HG02884 (cell line): Measurements from ENCODE around the gene AMDHD1.

ENCODE experiments used
- ATAC-seq: cut with Tn5 transposase; IDR thresholded peaks from one replicate; pipeline ENCODE4 v1.9.1; 2021; ENCODE audit warnings: mild to moderate bottlenecking, moderate library complexity; ENCODE audit not compliant: unreplicated experiment

The AMDHD1 gene

GRCh38 chr12:95993907-95994306 lies 50.8 kb downstream of the AMDHD1 start:
- no peak for ATAC-seq

GRCh38 chr12:95994476-95994875 lies 51.3 kb downstream of the AMDHD1 start:
- no peak for ATAC-seq

DNA sequence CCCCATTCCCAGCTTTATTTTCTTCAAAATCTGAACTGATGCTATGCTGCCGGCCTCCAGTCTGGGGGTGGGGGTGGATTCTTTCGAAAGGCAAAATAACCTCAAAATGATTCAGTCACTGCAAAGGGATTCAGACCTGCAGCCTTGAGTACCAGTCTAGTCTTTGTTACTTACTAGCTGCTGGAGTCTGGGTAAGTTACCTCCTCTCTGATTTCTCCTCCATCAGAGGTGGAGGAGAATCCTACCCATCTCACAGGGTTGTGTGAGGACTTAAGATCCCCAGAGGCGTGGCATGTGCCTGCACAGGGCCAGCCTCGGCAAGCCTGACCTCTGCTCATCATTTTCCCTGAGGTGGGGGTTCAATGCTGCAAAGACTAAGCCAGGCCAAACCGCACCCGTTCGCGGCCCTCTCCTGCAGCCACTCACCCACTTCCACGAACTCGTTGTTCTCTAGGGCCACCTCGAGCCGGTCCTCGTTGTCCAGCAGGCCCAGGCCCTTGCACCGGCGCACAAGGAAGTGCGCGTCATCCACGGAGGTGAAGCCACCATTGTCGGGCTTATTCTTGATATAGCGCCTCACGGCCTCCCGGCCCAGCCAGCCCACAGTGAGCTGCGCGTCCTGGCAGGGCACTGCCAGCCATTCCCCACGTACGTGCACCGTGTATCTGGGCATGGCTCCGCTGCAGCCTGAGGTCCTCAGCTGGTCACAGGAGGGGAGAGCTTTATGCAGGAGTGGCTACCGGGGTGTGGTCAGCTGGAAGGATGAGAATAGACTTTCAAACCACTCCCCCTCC lies 52.3 kb downstream of the AMDHD1 start:
- no peak for ATAC-seq

GRCh38 chr12:95996034-95996658 lies 53.0 kb downstream of the AMDHD1 start, which contains the start of gene HAL:
Gene HAL (minus strand): TSS chr12:95996344. CDS start chr12:95995910, 434 bp downstream.
- no peak for ATAC-seq

DNA sequence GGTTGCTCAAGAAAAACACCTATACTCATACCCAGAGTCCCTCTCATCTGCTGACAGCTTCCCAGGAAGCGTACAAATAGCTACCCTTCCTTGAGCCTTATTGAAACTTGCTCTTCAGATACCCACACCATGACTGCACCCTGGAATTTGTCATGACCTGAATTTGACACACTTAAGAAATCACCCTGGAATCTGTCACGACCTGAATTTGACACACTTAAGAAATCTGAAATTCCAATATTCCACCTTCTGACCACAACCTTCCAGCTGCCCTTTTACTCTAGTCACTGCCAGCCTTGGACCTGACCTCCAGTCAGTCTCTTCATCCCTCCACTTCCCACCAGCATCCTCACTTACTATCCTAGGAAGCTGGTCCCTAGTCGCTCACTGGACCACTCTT lies 54.1 kb downstream of the AMDHD1 start:
- ATAC-seq: no peak

DNA sequence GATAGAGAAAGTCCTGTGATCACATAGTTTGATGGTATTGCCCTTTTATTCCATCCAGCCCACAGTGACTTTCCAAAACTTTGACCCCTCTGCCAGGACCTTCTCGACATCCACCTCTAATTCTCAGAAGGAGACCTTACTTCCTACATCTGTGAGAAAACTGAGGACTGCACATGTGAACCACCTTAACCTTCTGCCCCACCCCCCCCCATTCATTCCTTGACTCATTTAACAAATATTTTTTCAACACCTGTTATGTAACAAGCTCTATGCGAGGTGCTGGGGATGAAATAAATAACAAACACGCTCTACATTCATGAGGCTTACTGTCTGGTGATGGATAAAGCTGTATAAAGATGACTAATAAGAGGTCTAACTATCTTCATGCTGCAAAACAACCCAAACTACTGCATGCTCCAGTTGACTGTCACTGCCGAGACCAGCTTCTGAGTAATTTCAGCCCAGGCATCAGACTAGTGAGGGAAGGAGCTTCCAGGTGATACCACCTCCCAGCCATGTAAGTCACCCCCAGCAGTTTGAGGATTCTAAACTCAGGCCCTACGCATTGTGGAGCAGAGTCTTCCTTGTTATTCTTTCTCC lies 54.9 kb downstream of the AMDHD1 start:
- no peak for ATAC-seq

- peak; percentile 98 for ATAC-seq
Measured at GRCh38 chr12:95998611-95999286, 55.6 kb downstream of the AMDHD1 start.

GRCh38 chr12:95999484-95999883 lies 56.4 kb downstream of the AMDHD1 start:
- ATAC-seq: no peak

DNA sequence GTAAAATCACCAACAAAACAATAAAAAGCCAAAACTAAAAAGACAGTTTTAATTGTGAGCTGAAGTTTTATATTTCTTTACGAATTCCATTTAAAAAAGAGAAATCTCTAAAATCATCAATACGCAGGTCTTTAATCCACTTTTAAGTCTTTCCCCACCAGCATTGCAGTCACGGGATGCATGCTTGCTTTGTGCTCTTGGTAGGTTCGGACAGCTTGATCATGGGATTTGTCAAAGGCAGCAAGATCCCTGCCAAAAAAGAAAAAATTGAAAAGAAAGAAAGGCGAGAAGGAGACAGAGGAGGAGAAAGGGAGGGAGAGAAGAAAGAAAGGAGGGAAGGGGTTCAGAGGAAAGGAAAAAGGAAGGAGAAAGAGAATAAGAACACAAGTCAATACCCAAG lies 57.7 kb downstream of the AMDHD1 start:
- no peak for ATAC-seq

DNA sequence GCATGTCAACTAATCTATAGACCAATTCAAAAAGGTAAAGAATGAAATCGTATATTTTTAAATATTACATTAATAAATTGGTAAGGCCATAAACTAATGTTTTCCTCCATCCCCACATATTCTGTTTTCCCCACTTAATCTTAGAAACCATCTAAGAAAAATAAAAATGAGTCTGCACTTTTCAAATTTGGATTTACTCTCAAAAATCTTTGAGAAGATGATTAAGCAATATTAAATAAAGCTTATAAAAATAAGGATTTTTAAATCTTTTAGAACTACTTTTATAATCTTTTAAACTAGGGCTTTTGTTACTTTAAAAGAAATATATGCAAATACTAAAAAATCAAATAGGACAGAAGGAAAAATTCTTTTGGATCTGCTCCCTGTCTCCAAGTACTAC lies 63.6 kb downstream of the AMDHD1 start:
- ATAC-seq: no peak

DNA sequence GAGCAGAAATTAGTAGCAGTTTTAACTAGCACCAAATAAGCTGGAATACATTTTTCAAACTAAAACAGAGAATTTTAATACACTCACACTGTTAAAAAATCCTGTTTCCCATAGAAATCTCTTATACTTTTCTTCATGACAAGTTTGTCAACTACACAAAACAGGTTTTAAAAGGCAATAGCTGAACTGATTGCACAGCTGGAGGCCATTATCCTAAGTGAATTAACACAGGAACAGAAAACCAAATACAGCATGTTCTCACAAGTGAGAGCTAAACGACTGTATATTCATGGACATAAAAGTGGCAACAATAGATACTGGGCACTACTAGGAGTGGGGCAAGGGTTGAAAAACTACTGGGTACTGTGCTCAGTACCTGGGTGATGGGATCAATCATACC lies 64.6 kb downstream of the AMDHD1 start:
- ATAC-seq: no peak

GRCh38 chr12:96014943-96015599 lies 71.9 kb downstream of the AMDHD1 start:
- no peak for ATAC-seq

DNA sequence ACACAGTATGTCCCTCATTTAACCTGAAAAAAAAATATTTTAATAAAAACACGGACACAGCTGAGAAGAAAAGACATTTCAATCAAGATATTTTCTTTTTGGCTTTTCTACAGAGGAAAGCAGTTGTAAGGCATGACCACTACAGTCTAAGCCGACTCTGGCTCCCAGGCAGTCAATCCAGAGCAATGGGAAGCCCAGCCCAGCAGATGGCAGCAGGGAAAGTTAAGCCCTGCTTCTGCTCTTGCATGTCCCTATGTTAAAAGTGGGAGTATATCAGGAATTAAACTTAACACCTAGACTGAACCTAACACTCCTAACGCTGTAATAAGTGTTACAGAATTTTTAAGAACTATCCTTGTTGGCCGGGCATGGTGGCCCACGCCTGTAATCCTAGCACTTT lies 72.5 kb downstream of the AMDHD1 start:
- ATAC-seq: no peak
